ENCODE measurements around the gene FUNDC2.

DNA sequence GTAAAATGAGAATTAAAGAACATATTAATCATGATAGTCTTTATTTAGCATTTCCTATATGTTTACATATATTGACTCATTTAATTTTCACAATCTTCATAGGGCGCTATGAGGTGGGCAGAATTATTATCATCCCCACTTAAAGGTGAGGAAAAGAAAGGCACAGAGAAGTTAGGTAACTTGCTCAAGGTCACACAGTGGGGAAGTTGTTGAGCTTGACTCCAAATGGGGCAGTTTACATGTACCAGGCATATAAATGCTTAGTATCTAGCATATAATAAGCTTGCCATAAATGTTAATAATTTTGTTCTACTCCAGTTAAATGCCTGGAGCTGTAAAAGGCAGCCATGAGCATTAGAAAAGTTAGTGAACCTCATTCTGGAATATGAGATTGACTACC is 42.8 kb downstream of the FUNDC2 start:
- TF ChIP-seq, protein P1, sequence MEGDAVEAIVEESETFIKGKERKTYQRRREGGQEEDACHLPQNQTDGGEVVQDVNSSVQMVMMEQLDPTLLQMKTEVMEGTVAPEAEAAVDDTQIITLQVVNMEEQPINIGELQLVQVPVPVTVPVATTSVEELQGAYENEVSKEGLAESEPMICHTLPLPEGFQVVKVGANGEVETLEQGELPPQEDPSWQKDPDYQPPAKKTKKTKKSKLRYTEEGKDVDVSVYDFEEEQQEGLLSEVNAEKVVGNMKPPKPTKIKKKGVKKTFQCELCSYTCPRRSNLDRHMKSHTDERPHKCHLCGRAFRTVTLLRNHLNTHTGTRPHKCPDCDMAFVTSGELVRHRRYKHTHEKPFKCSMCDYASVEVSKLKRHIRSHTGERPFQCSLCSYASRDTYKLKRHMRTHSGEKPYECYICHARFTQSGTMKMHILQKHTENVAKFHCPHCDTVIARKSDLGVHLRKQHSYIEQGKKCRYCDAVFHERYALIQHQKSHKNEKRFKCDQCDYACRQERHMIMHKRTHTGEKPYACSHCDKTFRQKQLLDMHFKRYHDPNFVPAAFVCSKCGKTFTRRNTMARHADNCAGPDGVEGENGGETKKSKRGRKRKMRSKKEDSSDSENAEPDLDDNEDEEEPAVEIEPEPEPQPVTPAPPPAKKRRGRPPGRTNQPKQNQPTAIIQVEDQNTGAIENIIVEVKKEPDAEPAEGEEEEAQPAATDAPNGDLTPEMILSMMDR (IDR thresholded peaks at IDR 0.05 in 8 of 11, conservative IDR thresholded peaks at IDR 0.05 in 3 of 11) = no peak
- TF ChIP-seq POLR2A (IDR thresholded peaks at IDR 0.05) = no peak

All from spleen (tissue), 7 donors.